Mesodermal cell (in vitro differentiated cells): ENCODE data around the gene ACACB.
"Not testable (repeated sequence)": the region's sequence is repeated elsewhere in the genome, so short reads cannot be mapped to it uniquely, and the experiment has no call there.

ENCODE experiments used
- H3K27ac ChIP-seq: 2 replicates; pipeline ENCODE4 v1.7.0; 2013; ENCODE audit warnings: mild to moderate bottlenecking, low read depth, low read length, moderate library complexity; ENCODE audit not compliant: severe bottlenecking
- H3K36me3 ChIP-seq: 2 replicates; pipeline ENCODE4 v1.7.1; 2013; ENCODE audit warnings: mild to moderate bottlenecking, low read length, moderate library complexity; ENCODE audit not compliant: control insufficient read depth, insufficient read depth
- H3K4me1 ChIP-seq: one replicate; pipeline ENCODE4 v1.7.1; 2013; ENCODE audit warnings: mild to moderate bottlenecking, low read length; ENCODE audit not compliant: insufficient read depth, control insufficient read depth, poor library complexity, severe bottlenecking
- H3K4me3 ChIP-seq: 2 replicates; pipeline ENCODE4 v1.7.0; 2013; ENCODE audit warnings: low read length, control low read depth, mild to moderate bottlenecking; ENCODE audit not compliant: insufficient read depth, poor library complexity, severe bottlenecking; ENCODE audit errors: extremely low read depth
- H3K9me3 ChIP-seq: 2 replicates; pipeline ENCODE4 v1.7.1; 2013; ENCODE audit warnings: mild to moderate bottlenecking, low read length, moderate library complexity; ENCODE audit not compliant: control insufficient read depth
- WGBS, 2 experiments: methylation state at CpG; one replicate each; pipeline ENCODE4 v1.1.5; 2013; ENCODE audit warnings: missing lambda C conversion rate in 2 of 2; ENCODE audit not compliant: insufficient coverage in 2 of 2; 5-methylcytosine and 5-hydroxymethylcytosine counted together

ACACB gene

GRCh38 chr12:109144224-109144623 is 27.8 kb downstream of the ACACB start:
- no peak overlapping the region for H3K4me3 ChIP-seq
- H3K27ac ChIP-seq, result no peak overlapping the region
- 50 to 100% methylated on average over 1 to 2 of the region's 4 CpGs for WGBS, 2 experiments
- no peaks in the 10 kb centered on the region for H3K4me1 ChIP-seq
- H3K9me3 ChIP-seq, result no peaks in the 10 kb centered on the region
- no peaks in the 10 kb centered on the region for H3K36me3 ChIP-seq

GRCh38 chr12:109147126-109147525 is 30.7 kb downstream of the ACACB start:
- H3K9me3 ChIP-seq, H3K4me3 ChIP-seq, H3K27ac ChIP-seq, H3K4me1 ChIP-seq, H3K36me3 ChIP-seq: not testable (repeated sequence)
- WGBS, 2 experiments, result 80 to 100% methylated on average over 1 of the region's 1 CpG

GRCh38 chr12:109147954-109148353 is 31.6 kb downstream of the ACACB start:
- no peak overlapping the region for H3K4me3 ChIP-seq
- no peak overlapping the region for H3K27ac ChIP-seq
- H3K36me3 ChIP-seq, result no peaks in the 10 kb centered on the region
- no peaks in the 10 kb centered on the region for H3K4me1 ChIP-seq
- H3K9me3 ChIP-seq, result no peaks in the 10 kb centered on the region
- WGBS, 2 experiments, result 80 to 100% methylated on average over 1 to 2 of the region's 2 CpGs

GRCh38 chr12:109150124-109150640 is 33.8 kb downstream of the ACACB start:
- Histone ChIP-seq H3K9me3 (no peaks in the 10 kb centered on the region), H3K27ac (no peak overlapping the region), H3K4me1 (no peaks in the 10 kb centered on the region), H3K36me3 (no peaks in the 10 kb centered on the region), H3K4me3 (no peak overlapping the region)
- 89 to 93% methylated on average over 9 of the region's 9 CpGs for WGBS, 2 experiments

GRCh38 chr12:109151457-109151856 is 35.1 kb downstream of the ACACB start:
- 98 to 100% methylated on average over 1 to 4 of the region's 4 CpGs for WGBS, 2 experiments

GRCh38 chr12:109153821-109154441 is 37.5 kb downstream of the ACACB start:
- peak overlapping the region; percentile 59 for H3K4me3 ChIP-seq
- WGBS, 2 experiments, result 46 to 65% methylated on average over 12 to 16 of the region's 18 CpGs
- H3K9me3 ChIP-seq, result no peaks in the 10 kb centered on the region
- H3K36me3 ChIP-seq, result no peaks in the 10 kb centered on the region
- no peak overlapping the region for H3K27ac ChIP-seq
- H3K4me1 ChIP-seq, result no peaks in the 10 kb centered on the region

More at GRCh38 chr12:109151457-109151856, 35.1 kb downstream of the ACACB start:
- no peak overlapping the region for H3K4me3 ChIP-seq
- no peak overlapping the region for H3K27ac ChIP-seq
- no peaks in the 10 kb centered on the region for H3K36me3 ChIP-seq
- H3K4me1 ChIP-seq, result no peaks in the 10 kb centered on the region
- no peaks in the 10 kb centered on the region for H3K9me3 ChIP-seq

- H3K36me3 ChIP-seq, result no peaks in the 10 kb centered on the region
- 1 to 2% methylated on average over 36 to 39 of the region's 61 CpGs for WGBS, 2 experiments
- no peak overlapping the region for H3K27ac ChIP-seq
- H3K4me1 ChIP-seq, result no peaks in the 10 kb centered on the region
- peak overlapping the region; percentile 59 for H3K4me3 ChIP-seq
- H3K9me3 ChIP-seq, result no peaks in the 10 kb centered on the region
Measured at GRCh38 chr12:109154451-109155438, 38.4 kb downstream of the ACACB start.

GRCh38 chr12:109156036-109156435 is 39.6 kb downstream of the ACACB start:
- no peak overlapping the region for H3K4me3 ChIP-seq
- no peaks in the 10 kb centered on the region for H3K4me1 ChIP-seq
- no peaks in the 10 kb centered on the region for H3K9me3 ChIP-seq
- no peaks in the 10 kb centered on the region for H3K36me3 ChIP-seq
- H3K27ac ChIP-seq, result no peak overlapping the region
- WGBS, 2 experiments, result 94 to 100% methylated on average over 2 to 3 of the region's 5 CpGs

GRCh38 chr12:109156586-109156985 is 40.2 kb downstream of the ACACB start:
- H3K36me3 ChIP-seq, result no peaks in the 10 kb centered on the region
- no peaks in the 10 kb centered on the region for H3K9me3 ChIP-seq
- no peak overlapping the region for H3K4me3 ChIP-seq
- no peak overlapping the region for H3K27ac ChIP-seq
- 84 to 98% methylated on average over 5 of the region's 5 CpGs for WGBS, 2 experiments
- H3K4me1 ChIP-seq, result no peaks in the 10 kb centered on the region

- Histone ChIP-seq H3K9me3 (no peaks in the 10 kb centered on the region), H3K4me1 (no peaks in the 10 kb centered on the region), H3K27ac (no peak overlapping the region), H3K36me3 (no peaks in the 10 kb centered on the region), H3K4me3 (no peak overlapping the region)
- WGBS, 2 experiments, result 83 to 93% methylated on average over 3 to 4 of the region's 5 CpGs
Measured at GRCh38 chr12:109157986-109158385, 41.6 kb downstream of the ACACB start.
